GM10266 (cell line): Measurements from ENCODE around the gene INAFM2.

Experiments
- DNase-seq: peaks from one replicate; pipeline ENCODE4 v3.0.0; 2012; ENCODE audit errors: extremely low spot score
- TF ChIP-seq, protein P1 (sequence below): IDR thresholded peaks from 2 replicates; pipeline ENCODE4 v1.5.1; 2012; ENCODE audit warnings: mild to moderate bottlenecking, low read depth; ENCODE audit not compliant: control insufficient read depth, insufficient read depth; ENCODE audit errors: missing control alignments

The INAFM2 gene

DNA sequence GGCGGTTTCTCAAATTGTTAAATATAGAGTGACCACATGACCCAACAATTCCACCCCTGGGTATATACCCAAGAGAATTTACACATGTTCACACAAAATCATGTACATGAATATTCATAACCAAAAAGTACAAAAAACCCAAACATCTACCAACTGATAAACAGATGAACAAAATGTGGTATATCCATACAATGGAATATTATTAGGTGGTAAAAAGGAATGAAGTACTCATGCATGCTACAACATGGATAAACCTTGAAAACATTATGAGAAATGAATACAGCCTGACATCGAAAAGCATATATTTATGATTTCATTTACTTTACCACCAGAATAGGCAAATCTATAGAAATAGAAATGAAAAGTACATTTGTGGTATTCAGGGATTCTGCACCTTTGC, 23.1 kb upstream of the INAFM2 start:
- TF ChIP-seq, protein P1, sequence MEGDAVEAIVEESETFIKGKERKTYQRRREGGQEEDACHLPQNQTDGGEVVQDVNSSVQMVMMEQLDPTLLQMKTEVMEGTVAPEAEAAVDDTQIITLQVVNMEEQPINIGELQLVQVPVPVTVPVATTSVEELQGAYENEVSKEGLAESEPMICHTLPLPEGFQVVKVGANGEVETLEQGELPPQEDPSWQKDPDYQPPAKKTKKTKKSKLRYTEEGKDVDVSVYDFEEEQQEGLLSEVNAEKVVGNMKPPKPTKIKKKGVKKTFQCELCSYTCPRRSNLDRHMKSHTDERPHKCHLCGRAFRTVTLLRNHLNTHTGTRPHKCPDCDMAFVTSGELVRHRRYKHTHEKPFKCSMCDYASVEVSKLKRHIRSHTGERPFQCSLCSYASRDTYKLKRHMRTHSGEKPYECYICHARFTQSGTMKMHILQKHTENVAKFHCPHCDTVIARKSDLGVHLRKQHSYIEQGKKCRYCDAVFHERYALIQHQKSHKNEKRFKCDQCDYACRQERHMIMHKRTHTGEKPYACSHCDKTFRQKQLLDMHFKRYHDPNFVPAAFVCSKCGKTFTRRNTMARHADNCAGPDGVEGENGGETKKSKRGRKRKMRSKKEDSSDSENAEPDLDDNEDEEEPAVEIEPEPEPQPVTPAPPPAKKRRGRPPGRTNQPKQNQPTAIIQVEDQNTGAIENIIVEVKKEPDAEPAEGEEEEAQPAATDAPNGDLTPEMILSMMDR = no peak
- no peak for DNase-seq

DNA sequence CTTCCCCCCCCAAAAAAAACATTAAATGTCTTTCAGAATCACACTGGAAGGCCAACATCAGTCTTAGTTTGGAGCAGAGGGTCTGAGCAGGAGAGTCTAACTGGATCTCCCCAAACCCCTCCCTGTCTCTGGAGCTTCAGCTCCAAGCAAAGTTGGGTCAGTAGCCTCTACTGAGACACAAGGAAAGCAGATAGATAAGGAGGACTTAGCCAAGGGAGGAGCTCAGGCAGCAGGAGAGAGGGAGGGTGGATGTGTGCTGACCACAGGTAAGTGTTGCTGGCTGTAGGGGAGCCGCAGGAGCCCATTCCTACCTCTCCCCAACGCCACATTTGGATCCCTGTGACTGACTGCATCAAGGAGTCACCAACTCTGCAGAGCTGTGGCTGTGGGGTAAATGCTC, 22.7 kb upstream of the INAFM2 start:
- TF ChIP-seq, protein P1 = no peak
- no peak for DNase-seq

DNA sequence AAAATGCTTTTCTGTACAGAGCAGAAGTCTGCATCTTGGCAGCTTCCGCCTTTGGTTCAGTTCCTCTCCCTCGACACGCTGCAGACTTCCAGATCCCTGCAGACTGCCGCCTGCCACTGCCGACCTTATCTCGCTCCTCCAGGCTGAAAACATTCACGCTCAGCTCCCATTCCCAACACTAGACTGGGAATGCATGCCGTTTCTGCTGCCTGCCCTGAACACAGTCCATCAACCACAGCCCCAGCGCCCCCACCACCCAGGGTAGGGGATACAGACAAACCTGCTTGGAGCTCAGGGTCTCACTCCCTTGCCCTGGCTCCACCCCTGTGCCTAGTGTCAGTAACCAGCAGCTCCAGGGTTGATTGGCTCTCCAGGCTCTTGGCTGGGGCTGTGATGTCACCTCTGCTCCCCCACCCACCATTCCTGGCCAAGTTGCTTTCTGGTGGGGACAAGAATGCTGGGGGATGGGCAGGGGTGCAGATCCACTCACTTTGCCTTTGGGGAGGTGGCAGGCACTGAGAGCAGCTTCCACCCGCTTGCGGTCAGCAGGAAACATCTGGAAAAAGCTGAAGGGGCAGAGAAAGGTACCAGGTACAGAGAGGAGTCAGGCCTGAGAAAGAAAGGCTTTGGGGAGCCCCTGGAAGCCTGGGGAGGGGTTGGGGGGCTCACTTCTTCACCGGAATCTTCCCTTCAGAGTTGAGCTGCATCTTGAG, 21.9 kb upstream of the INAFM2 start:
- DNase-seq = no peak
- TF ChIP-seq, protein P1 = no peak

DNA sequence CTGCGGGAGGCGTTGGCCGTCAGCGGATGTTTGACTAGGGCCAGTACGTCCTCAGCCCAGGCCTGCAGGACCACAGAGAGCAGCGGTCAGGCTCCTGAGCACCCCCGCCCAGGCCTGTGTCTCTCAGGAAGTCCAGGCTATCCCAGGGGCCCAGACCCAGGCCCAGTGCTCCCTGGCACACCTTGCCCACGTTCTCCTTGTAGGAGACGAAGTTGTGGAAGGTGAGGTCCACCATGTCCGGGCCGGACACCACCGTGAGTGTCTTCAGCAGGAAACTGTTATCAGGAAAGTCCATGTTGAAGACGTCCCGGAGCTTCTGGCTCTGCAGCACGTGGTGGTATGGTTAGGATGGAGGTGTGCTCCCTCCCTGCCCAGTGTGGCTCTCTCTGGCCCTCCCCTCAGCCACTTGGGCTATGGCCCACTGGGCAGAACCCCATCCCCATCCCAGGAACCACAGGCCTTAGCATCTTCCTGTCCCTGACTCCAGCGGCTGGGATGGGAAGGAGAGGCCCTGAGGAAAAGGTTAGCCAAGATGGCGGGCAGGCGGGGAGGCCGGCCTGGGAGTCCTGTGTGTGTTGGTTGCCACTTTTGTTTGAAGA, 21.1 kb upstream of the INAFM2 start:
- TF ChIP-seq, protein P1 = no peak
- DNase-seq = no peak

DNA sequence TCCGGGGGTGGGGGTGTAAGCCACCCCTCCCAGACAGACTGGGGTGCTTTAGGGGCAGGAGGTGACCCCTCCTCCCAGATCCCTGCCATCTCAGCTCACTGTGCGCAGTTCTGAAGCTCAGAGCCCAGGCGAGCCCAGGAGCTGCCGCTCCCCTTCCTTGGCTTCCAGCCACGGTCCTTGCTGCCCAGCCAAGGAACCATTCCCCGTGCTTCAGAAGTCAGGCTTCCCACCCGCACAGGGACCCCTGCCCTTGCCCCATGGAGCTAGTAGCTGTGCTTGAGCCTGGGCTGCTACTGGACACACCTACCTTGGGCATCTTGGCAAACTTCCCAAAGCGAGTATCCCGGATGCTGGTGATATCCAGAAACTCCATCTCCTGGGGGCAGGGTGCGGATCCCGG, 20.5 kb upstream of the INAFM2 start:
- no peak for DNase-seq

DNA sequence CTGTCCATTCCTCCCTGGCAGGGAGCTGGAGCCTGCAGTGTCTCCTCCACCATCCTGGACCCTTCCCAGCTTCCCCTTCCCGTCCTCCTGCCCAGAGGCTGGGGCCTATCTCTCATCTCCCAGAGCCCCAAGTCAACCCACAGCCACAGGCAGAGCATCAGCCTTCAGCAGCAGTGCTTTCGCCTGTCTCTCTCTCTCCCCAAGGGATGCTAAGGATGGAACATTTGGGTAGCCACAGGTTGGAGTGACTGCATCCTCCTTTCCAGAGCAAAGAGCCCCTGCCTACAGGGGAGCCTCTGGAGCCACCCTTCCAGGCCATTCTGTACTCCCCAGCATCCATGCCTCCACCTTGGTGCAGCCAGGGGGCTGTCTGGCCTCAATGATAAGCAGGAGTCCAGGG, 19.9 kb upstream of the INAFM2 start:
- DNase-seq = no peak
- TF ChIP-seq, protein P1 = no peak

More for the DNA sequence above, 20.5 kb upstream of the INAFM2 start:
- TF ChIP-seq, protein P1 = no peak

DNA sequence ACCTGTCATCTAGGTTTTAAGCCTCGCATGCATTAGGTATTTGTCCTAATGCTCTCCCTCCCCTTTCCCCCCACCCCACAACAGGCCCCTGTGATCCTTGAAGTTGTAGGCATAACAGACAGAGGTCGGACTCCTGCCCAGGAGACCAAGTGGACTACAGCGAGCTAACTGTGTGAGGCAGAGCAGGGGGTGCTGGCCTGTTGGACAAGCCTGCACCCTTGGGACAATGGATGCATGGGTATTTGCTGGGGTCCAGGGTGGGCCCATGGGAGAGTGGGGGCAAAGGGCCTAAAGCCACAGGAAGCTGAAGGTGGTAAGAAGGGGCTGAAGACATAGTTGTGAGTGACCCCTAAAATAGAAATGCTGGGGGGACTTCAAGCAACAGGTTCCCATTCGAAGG, 18.2 kb upstream of the INAFM2 start:
- DNase-seq = no peak
- TF ChIP-seq, protein P1 = no peak
